SJCRH30 (cell line): Measurements from ENCODE around the gene BACH2. TPM values are rescaled to one million over a fixed set of nuclear protein-coding genes. Genes with fewer than 3 reads are reported as not detected.
A peak's percentile ranks its signal among the peaks of the same experiment; 100 is the strongest.
"Not testable (repeated sequence)": the region's sequence is repeated elsewhere in the genome, so short reads cannot be mapped to it uniquely, and the experiment has no call there.

Source experiments
- DNase-seq, 2 experiments: peaks; one replicate each; pipeline ENCODE4 v3.0.0-alpha.2; 2015 to 2020
- H3K27ac ChIP-seq: fragments of 250-450 bp; sonication (Bioruptor Pico); 2 replicates; pipeline ENCODE4 v1.5.1; 2020; ENCODE audit warnings: mild to moderate bottlenecking, moderate library complexity
- H3K27me3 ChIP-seq: fragments of 250-450 bp; sonication (Bioruptor Pico); 2 replicates; pipeline ENCODE4 v1.5.1; 2020; ENCODE audit warnings: mild to moderate bottlenecking, moderate library complexity
- H3K36me3 ChIP-seq: fragments of 250-450 bp; sonication (Bioruptor Pico); 2 replicates; pipeline ENCODE4 v1.5.1; 2020; ENCODE audit warnings: mild to moderate bottlenecking, moderate library complexity
- H3K4me1 ChIP-seq: fragments of 250-450 bp; sonication (Bioruptor Pico); 2 replicates; pipeline ENCODE4 v1.5.1; 2020; ENCODE audit warnings: mild to moderate bottlenecking, moderate library complexity
- H3K4me3 ChIP-seq: fragments of 250-450 bp; sonication (Bioruptor Pico); 2 replicates; pipeline ENCODE4 v1.5.1; 2020; ENCODE audit warnings: mild to moderate bottlenecking, moderate library complexity
- H3K9me3 ChIP-seq: fragments of 250-450 bp; sonication (Bioruptor Pico); replicated peaks from 2 replicates; pipeline ENCODE4 v1.5.1; 2020; ENCODE audit warnings: mild to moderate bottlenecking, moderate library complexity
- total RNA-seq: library from RNA; depleted of rRNA; stranded (reverse); fragments of >200 nt; shearing (Covaris generic); gene quantifications from 2 replicates; pipeline ENCODE4 v1.2.3, GENCODE V29; 2014

BACH2 gene
- total RNA-seq, 1 experiment from 2014 or later = 4.1 TPM

GRCh38 chr6:90226257-90226656, 70.4 kb downstream of the BACH2 start:
- Histone ChIP-seq H3K4me1 (peaks cover 21% of the 10 kb centered on the region), H3K9me3 (no peaks in the 10 kb centered on the region), H3K27ac (peak overlapping the region; percentile 90), H3K27me3 (no peaks in the 10 kb centered on the region), H3K36me3 (no peaks in the 10 kb centered on the region), H3K4me3 (no peak overlapping the region)
- DNase-seq = no peak

GRCh38 chr6:90224196-90224595, 72.4 kb downstream of the BACH2 start:
- Histone ChIP-seq H3K9me3 (no peaks in the 10 kb centered on the region), H3K27ac (no peak overlapping the region), H3K27me3 (no peaks in the 10 kb centered on the region), H3K4me3 (no peak overlapping the region), H3K4me1 (peaks cover 33% of the 10 kb centered on the region), H3K36me3 (no peaks in the 10 kb centered on the region)
- DNase-seq = no peak

GRCh38 chr6:90222724-90223198, 73.9 kb downstream of the BACH2 start:
- Histone ChIP-seq H3K4me3 (no peak overlapping the region), H3K36me3 (no peaks in the 10 kb centered on the region), H3K27ac (no peak overlapping the region), H3K27me3 (no peaks in the 10 kb centered on the region), H3K4me1 (peaks cover 29% of the 10 kb centered on the region), H3K9me3 (no peaks in the 10 kb centered on the region)
- DNase-seq = no peak

GRCh38 chr6:90222008-90222407, 74.6 kb downstream of the BACH2 start:
- no peak overlapping the region for H3K27ac ChIP-seq
- H3K4me3 ChIP-seq = no peak overlapping the region
- H3K36me3 ChIP-seq = no peaks in the 10 kb centered on the region
- no peaks in the 10 kb centered on the region for H3K27me3 ChIP-seq
- no peaks in the 10 kb centered on the region for H3K9me3 ChIP-seq
- DNase-seq = no peak
- peaks cover 33% of the 10 kb centered on the region for H3K4me1 ChIP-seq

GRCh38 chr6:90221403-90221802, 75.2 kb downstream of the BACH2 start:
- no peaks in the 10 kb centered on the region for H3K36me3 ChIP-seq
- no peak overlapping the region for H3K4me3 ChIP-seq
- no peaks in the 10 kb centered on the region for H3K9me3 ChIP-seq
- no peak for DNase-seq
- H3K27me3 ChIP-seq = no peaks in the 10 kb centered on the region
- H3K27ac ChIP-seq = no peak overlapping the region
- H3K4me1 ChIP-seq = peaks cover 33% of the 10 kb centered on the region

- H3K27me3 ChIP-seq = no peaks in the 10 kb centered on the region
- peak overlapping the region; percentile 58 for H3K4me3 ChIP-seq
- no peak for DNase-seq
- H3K36me3 ChIP-seq = no peaks in the 10 kb centered on the region
- peaks cover 36% of the 10 kb centered on the region for H3K4me1 ChIP-seq
- H3K27ac ChIP-seq = peak overlapping the region; percentile 93
- H3K9me3 ChIP-seq = no peaks in the 10 kb centered on the region
Observed at GRCh38 chr6:90220273-90220672, 76.4 kb downstream of the BACH2 start.

- Histone ChIP-seq H3K36me3 (no peaks in the 10 kb centered on the region), H3K9me3 (no peaks in the 10 kb centered on the region), H3K27ac (peak overlapping the region; percentile 93), H3K27me3 (no peaks in the 10 kb centered on the region), H3K4me1 (peaks cover 39% of the 10 kb centered on the region), H3K4me3 (peak overlapping the region; percentile 58)
- peak; percentile 73 to 88 for DNase-seq
Observed at GRCh38 chr6:90219209-90219985, 77.2 kb downstream of the BACH2 start.

GRCh38 chr6:90218959-90219208, 77.8 kb downstream of the BACH2 start:
- no peaks in the 10 kb centered on the region for H3K9me3 ChIP-seq
- peaks cover 39% of the 10 kb centered on the region for H3K4me1 ChIP-seq

GRCh38 chr6:90217506-90218127, 79.0 kb downstream of the BACH2 start:
- no peak for DNase-seq
- Histone ChIP-seq H3K9me3 (no peaks in the 10 kb centered on the region), H3K4me1 (peaks cover 39% of the 10 kb centered on the region), H3K27me3 (no peaks in the 10 kb centered on the region), H3K36me3 (no peaks in the 10 kb centered on the region), H3K27ac (peak overlapping the region; percentile 93), H3K4me3 (peak overlapping the region; percentile 51)

More at GRCh38 chr6:90218959-90219208, 77.8 kb downstream of the BACH2 start:
- no peaks in the 10 kb centered on the region for H3K27me3 ChIP-seq
- no peaks in the 10 kb centered on the region for H3K36me3 ChIP-seq
- H3K27ac ChIP-seq = peak overlapping the region; percentile 93
- no peak for DNase-seq
- H3K4me3 ChIP-seq = peak overlapping the region; percentile 58

GRCh38 chr6:90216072-90216977, 80.3 kb downstream of the BACH2 start:
- no peaks in the 10 kb centered on the region for H3K9me3 ChIP-seq
- H3K27ac ChIP-seq = peak overlapping the region; percentile 29
- peak; percentile 75 to 85 for DNase-seq
- no peak overlapping the region for H3K4me3 ChIP-seq
- H3K36me3 ChIP-seq = no peaks in the 10 kb centered on the region
- H3K4me1 ChIP-seq = peaks cover 39% of the 10 kb centered on the region
- no peaks in the 10 kb centered on the region for H3K27me3 ChIP-seq

GRCh38 chr6:90214966-90215365, 81.7 kb downstream of the BACH2 start:
- H3K4me3 ChIP-seq = no peak overlapping the region
- H3K27ac ChIP-seq = no peak overlapping the region
- H3K9me3 ChIP-seq = no peaks in the 10 kb centered on the region
- no peak for DNase-seq
- no peaks in the 10 kb centered on the region for H3K36me3 ChIP-seq
- H3K4me1 ChIP-seq = peaks cover 28% of the 10 kb centered on the region
- H3K27me3 ChIP-seq = no peaks in the 10 kb centered on the region

GRCh38 chr6:90214461-90214860, 82.2 kb downstream of the BACH2 start:
- no peaks in the 10 kb centered on the region for H3K9me3 ChIP-seq
- H3K36me3 ChIP-seq = no peaks in the 10 kb centered on the region
- H3K4me1 ChIP-seq = peaks cover 26% of the 10 kb centered on the region
- H3K27me3 ChIP-seq = no peaks in the 10 kb centered on the region
- H3K4me3 ChIP-seq = no peak overlapping the region
- no peak for DNase-seq
- no peak overlapping the region for H3K27ac ChIP-seq

GRCh38 chr6:90212274-90212673, 84.4 kb downstream of the BACH2 start:
- Histone ChIP-seq H3K36me3 (no peaks in the 10 kb centered on the region), H3K4me3 (no peak overlapping the region), H3K27me3 (no peaks in the 10 kb centered on the region), H3K9me3 (no peaks in the 10 kb centered on the region), H3K27ac (no peak overlapping the region), H3K4me1 (peaks cover 20% of the 10 kb centered on the region)
- DNase-seq = no peak

- H3K9me3 ChIP-seq = no peaks in the 10 kb centered on the region
- H3K4me3 ChIP-seq = no peak overlapping the region
- no peaks in the 10 kb centered on the region for H3K36me3 ChIP-seq
- no peak overlapping the region for H3K27ac ChIP-seq
- H3K27me3 ChIP-seq = no peaks in the 10 kb centered on the region
- DNase-seq = no peak
- peaks cover 7% of the 10 kb centered on the region; the same call in 1 of the 2 replicates for H3K4me1 ChIP-seq
Observed at GRCh38 chr6:90209527-90209926, 87.1 kb downstream of the BACH2 start.

- not testable (repeated sequence) for H3K4me3 ChIP-seq, DNase-seq, H3K27ac ChIP-seq, H3K9me3 ChIP-seq, H3K36me3 ChIP-seq, H3K27me3 ChIP-seq
- peaks cover 15% of the 10 kb centered on the region for H3K4me1 ChIP-seq
Observed at GRCh38 chr6:90208690-90209089, 88.0 kb downstream of the BACH2 start.
